Activated T-cell treated with anti-CD3 and anti-CD28 coated beads, Interleukin-2, amount 50 U/mL, for 4 hours (primary cell): ENCODE results near the gene RNF10. TPM values are rescaled to one million over a fixed set of nuclear protein-coding genes. Genes with fewer than 3 reads are reported as not detected.
"Not testable (repeated sequence)": the region's sequence is repeated elsewhere in the genome, so short reads cannot be mapped to it uniquely, and the experiment has no call there.

Experiments
- ATAC-seq, 2 donors: fragments of 200-7000 bp; cut with Tn5 transposase; one replicate each; pipeline ENCODE4 v1.10.0; 2021
- DNase-seq: peaks from one replicate; pipeline ENCODE4 v3.0.0-alpha.2; 2020
- H3K27me3 Mint-ChIP-seq: one replicate; pipeline ENCODE4 v1.8.0; 2021; ENCODE audit warnings: low read depth, mixed read lengths
- H3K36me3 Mint-ChIP-seq: one replicate; pipeline ENCODE4 v1.8.0; 2022; ENCODE audit warnings: mixed read lengths; ENCODE audit not compliant: insufficient read depth
- H3K4me1 Mint-ChIP-seq: one replicate; pipeline ENCODE4 v1.8.0; 2021; ENCODE audit warnings: low read depth, mixed read lengths
- H3K4me3 Mint-ChIP-seq: one replicate; pipeline ENCODE4 v1.8.0; 2021; ENCODE audit warnings: mild to moderate bottlenecking, moderate library complexity, mixed read lengths
- H3K9me3 Mint-ChIP-seq: one replicate; pipeline ENCODE4 v1.8.0; 2021; ENCODE audit warnings: mixed read lengths
- total RNA-seq, 3 donors: library from RNA; stranded (reverse); gene quantifications; one replicate each; pipeline ENCODE4 v1.2.1, GENCODE V29; 2021

RNF10 gene
- total RNA-seq, 3 donors from 2014 or later = 152 to 169 (median 161) TPM

GRCh38 chr12:120500581-120500980, 33.6 kb upstream of the RNF10 start:
- ATAC-seq (no peak), DNase-seq (no peak)
- H3K36me3 Mint-ChIP-seq = peaks cover 29% of the 10 kb centered on the region
- H3K4me1 Mint-ChIP-seq = peaks cover 22% of the 10 kb centered on the region
- no peak overlapping the region for H3K4me3 Mint-ChIP-seq
- no peaks in the 10 kb centered on the region for H3K27me3 Mint-ChIP-seq
- no peaks in the 10 kb centered on the region for H3K9me3 Mint-ChIP-seq

- no peak overlapping the region for H3K4me3 Mint-ChIP-seq
- DNase-seq (no peak), ATAC-seq (no peak)
- no peaks in the 10 kb centered on the region for H3K9me3 Mint-ChIP-seq
- H3K4me1 Mint-ChIP-seq = peaks cover 3% of the 10 kb centered on the region
- H3K36me3 Mint-ChIP-seq = peaks cover 18% of the 10 kb centered on the region
- no peaks in the 10 kb centered on the region for H3K27me3 Mint-ChIP-seq
These were observed 29.6 kb upstream of the RNF10 start for GRCh38 chr12:120504587-120504986.

GRCh38 chr12:120508537-120508936, 25.6 kb upstream of the RNF10 start:
- peaks cover 17% of the 10 kb centered on the region for H3K36me3 Mint-ChIP-seq

GRCh38 chr12:120514002-120514401, 20.2 kb upstream of the RNF10 start:
- no peaks in the 10 kb centered on the region for H3K9me3 Mint-ChIP-seq
- H3K27me3 Mint-ChIP-seq = no peaks in the 10 kb centered on the region
- no peak overlapping the region for H3K4me3 Mint-ChIP-seq
- no peaks in the 10 kb centered on the region for H3K4me1 Mint-ChIP-seq
- no peak for DNase-seq
- ATAC-seq = no peak
- H3K36me3 Mint-ChIP-seq = peaks cover 22% of the 10 kb centered on the region

More at GRCh38 chr12:120508537-120508936, 25.6 kb upstream of the RNF10 start:
- DNase-seq (no peak), ATAC-seq (no peak)
- Mint-ChIP-seq H3K9me3 (no peaks in the 10 kb centered on the region), H3K27me3 (no peaks in the 10 kb centered on the region), H3K4me1 (no peaks in the 10 kb centered on the region), H3K4me3 (no peak overlapping the region)

GRCh38 chr12:120515496-120515895, 18.7 kb upstream of the RNF10 start:
- no peaks in the 10 kb centered on the region for H3K4me1 Mint-ChIP-seq
- DNase-seq (no peak), ATAC-seq (no peak)
- no peaks in the 10 kb centered on the region for H3K27me3 Mint-ChIP-seq
- peaks cover 18% of the 10 kb centered on the region for H3K36me3 Mint-ChIP-seq
- no peak overlapping the region for H3K4me3 Mint-ChIP-seq
- H3K9me3 Mint-ChIP-seq = no peaks in the 10 kb centered on the region

GRCh38 chr12:120519324-120519723, 14.8 kb upstream of the RNF10 start:
- not testable (repeated sequence) for DNase-seq, H3K4me1 Mint-ChIP-seq, ATAC-seq, H3K4me3 Mint-ChIP-seq, H3K9me3 Mint-ChIP-seq, H3K27me3 Mint-ChIP-seq
- peaks cover 16% of the 10 kb centered on the region for H3K36me3 Mint-ChIP-seq

GRCh38 chr12:120522568-120522967, 11.6 kb upstream of the RNF10 start:
- ATAC-seq (no peak), DNase-seq (no peak)
- peaks cover 3% of the 10 kb centered on the region for H3K4me1 Mint-ChIP-seq
- no peak overlapping the region for H3K4me3 Mint-ChIP-seq
- peaks cover 6% of the 10 kb centered on the region for H3K36me3 Mint-ChIP-seq
- no peaks in the 10 kb centered on the region for H3K27me3 Mint-ChIP-seq
- H3K9me3 Mint-ChIP-seq = no peaks in the 10 kb centered on the region

- peaks cover 4% of the 10 kb centered on the region for H3K36me3 Mint-ChIP-seq
These were observed 5.2 kb upstream of the RNF10 start, which contains the start of gene COQ5 for GRCh38 chr12:120528861-120529525. Gene COQ5, minus strand, starts transcription at chr12:120529158. Its CDS starts 17 bp downstream, at chr12:120529141.

GRCh38 chr12:120529641-120530417, 4.3 kb upstream of the RNF10 start:
- peaks cover 23% of the 10 kb centered on the region for H3K4me1 Mint-ChIP-seq
- H3K9me3 Mint-ChIP-seq = no peaks in the 10 kb centered on the region
- peaks cover 4% of the 10 kb centered on the region for H3K36me3 Mint-ChIP-seq
- no peaks in the 10 kb centered on the region for H3K27me3 Mint-ChIP-seq
- ATAC-seq (no peak), DNase-seq (no peak)
- H3K4me3 Mint-ChIP-seq = peak overlapping the region; percentile 100

More at GRCh38 chr12:120528861-120529525, 5.2 kb upstream of the RNF10 start, which contains the start of gene COQ5:
- H3K9me3 Mint-ChIP-seq = no peaks in the 10 kb centered on the region
- ATAC-seq (peak; percentile 97 to 98), DNase-seq (peak; percentile 78)
- H3K4me1 Mint-ChIP-seq = peaks cover 21% of the 10 kb centered on the region
- no peaks in the 10 kb centered on the region for H3K27me3 Mint-ChIP-seq
- peak within 1 kb of the TSS; percentile 100 for H3K4me3 Mint-ChIP-seq

GRCh38 chr12:120530418-120530761, 3.8 kb upstream of the RNF10 start:
- not testable (repeated sequence) for H3K9me3 Mint-ChIP-seq, H3K27me3 Mint-ChIP-seq, DNase-seq, H3K36me3 Mint-ChIP-seq, ATAC-seq
- H3K4me1 Mint-ChIP-seq = peaks cover 24% of the 10 kb centered on the region
- peak overlapping the region; percentile 100 for H3K4me3 Mint-ChIP-seq

- DNase-seq (no peak), ATAC-seq (no peak)
- Mint-ChIP-seq H3K4me3 (no peak overlapping the region), H3K36me3 (peaks cover 4% of the 10 kb centered on the region), H3K4me1 (peaks cover 43% of the 10 kb centered on the region), H3K9me3 (no peaks in the 10 kb centered on the region), H3K27me3 (no peaks in the 10 kb centered on the region)
These were observed 1.4 kb upstream of the RNF10 start for GRCh38 chr12:120532701-120533238.

- ATAC-seq (peak; percentile 69 to 70), DNase-seq (peak; percentile 27)
- H3K27me3 Mint-ChIP-seq = no peaks in the 10 kb centered on the region
- H3K36me3 Mint-ChIP-seq = peaks cover 7% of the 10 kb centered on the region
- peaks cover 52% of the 10 kb centered on the region for H3K4me1 Mint-ChIP-seq
- peak overlapping the region; percentile 95 for H3K4me3 Mint-ChIP-seq
- no peaks in the 10 kb centered on the region for H3K9me3 Mint-ChIP-seq
These were observed 823 bp downstream of the RNF10 start for GRCh38 chr12:120534703-120535655.

GRCh38 chr12:120536064-120536791, 2.1 kb downstream of the RNF10 start:
- Mint-ChIP-seq H3K4me3 (peak overlapping the region; percentile 95), H3K36me3 (peaks cover 10% of the 10 kb centered on the region), H3K9me3 (no peaks in the 10 kb centered on the region), H3K4me1 (peaks cover 62% of the 10 kb centered on the region), H3K27me3 (no peaks in the 10 kb centered on the region)
- ATAC-seq (no peak), DNase-seq (no peak)
